ENCODE results near the gene FLYWCH2.
"Not testable (repeated sequence)": the region's sequence is repeated elsewhere in the genome, so short reads cannot be mapped to it uniquely, and the experiment has no call there.

Gene FLYWCH2

GRCh38 chr16:2937170-2937569, 54.2 kb downstream of the FLYWCH2 start:
- no peak for DNase-seq

DNA sequence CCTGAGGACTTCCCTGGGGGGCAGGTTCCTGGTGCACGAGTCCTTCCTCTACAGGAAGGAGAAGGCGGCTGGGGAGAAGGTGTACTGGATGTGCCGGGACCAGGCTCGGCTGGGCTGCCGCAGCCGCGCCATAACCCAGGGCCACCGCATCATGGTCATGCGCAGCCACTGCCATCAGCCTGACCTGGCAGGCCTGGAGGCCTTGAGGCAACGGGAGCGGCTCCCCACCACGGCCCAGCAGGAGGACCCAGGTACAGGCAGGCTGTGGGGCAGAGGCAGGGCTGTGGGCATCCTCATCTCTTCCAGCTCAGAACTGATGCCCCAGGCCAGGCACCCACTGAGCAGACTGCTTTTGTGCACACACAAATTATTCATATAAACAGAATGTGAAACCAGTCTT, 55.2 kb downstream of the FLYWCH2 start:
- DNase-seq: no peak

DNA sequence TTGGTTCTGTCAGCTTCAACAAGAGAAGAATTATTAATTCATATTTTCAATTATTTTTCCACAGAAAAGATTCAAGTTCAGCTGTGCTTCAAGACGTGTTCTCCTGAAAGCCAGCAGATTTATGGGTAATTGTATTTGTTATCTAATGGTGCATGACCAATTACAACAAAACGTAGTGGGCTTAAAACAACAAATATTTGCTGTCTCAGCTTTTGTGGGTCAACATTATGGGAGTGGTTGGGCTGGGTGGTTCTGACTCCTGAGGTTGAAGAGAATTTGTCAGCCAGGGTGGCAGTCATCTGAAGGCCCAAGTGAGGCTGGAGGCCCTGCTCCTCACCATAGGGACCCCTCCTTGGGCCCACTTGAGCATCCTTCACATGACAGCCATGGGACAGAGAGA, 57.0 kb downstream of the FLYWCH2 start:
- no peak for DNase-seq

GRCh38 chr16:2942045-2942444, 59.0 kb downstream of the FLYWCH2 start:
- DNase-seq: no peak

GRCh38 chr16:2943716-2944115, 60.7 kb downstream of the FLYWCH2 start:
- DNase-seq: not testable (repeated sequence)

GRCh38 chr16:2946649-2947048, 63.6 kb downstream of the FLYWCH2 start:
- no peak for DNase-seq
